ENCODE measurements around the gene MTCH1.

DNA sequence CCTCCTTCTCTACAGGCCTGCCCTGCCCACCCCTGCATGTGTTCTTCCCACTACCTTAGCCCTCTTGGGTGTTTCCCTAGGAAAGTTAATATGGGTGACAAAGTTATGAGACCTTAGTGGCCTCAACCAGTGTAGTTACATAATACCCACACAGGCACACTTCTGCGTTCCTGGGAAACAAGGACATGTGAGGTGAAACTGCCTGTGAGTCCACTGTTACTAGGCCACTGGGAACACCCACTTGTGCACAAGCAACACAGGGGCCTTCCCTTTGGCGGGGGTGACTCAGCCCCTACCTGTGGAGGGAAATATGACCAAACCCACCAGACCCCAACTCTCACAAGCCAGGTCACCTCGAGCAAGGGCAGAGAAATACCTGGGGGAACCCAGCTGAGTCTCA, 18.7 kb downstream of the MTCH1 start:
- no peak for TF ChIP-seq CREB1 (IDR thresholded peaks at IDR 0.05; ENCODE audit: low read depth)
- no peak for TF ChIP-seq EGR1 (IDR thresholded peaks at IDR 0.05)
- TF ChIP-seq TAF1 (IDR thresholded peaks at IDR 0.05; ENCODE audit: low read depth) = no peak
- TF ChIP-seq EP300 (IDR thresholded peaks at IDR 0.05; ENCODE audit: borderline replicate concordance) = no peak
- TF ChIP-seq, protein P1, sequence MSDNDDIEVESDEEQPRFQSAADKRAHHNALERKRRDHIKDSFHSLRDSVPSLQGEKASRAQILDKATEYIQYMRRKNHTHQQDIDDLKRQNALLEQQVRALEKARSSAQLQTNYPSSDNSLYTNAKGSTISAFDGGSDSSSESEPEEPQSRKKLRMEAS (IDR thresholded peaks at IDR 0.05) = no peak
- no peak for TF ChIP-seq NFIC (IDR thresholded peaks at IDR 0.05)
- no peak for TF ChIP-seq FOXM1 (IDR thresholded peaks at IDR 0.05; ENCODE audit: borderline replicate concordance, low read depth)
- no peak for TF ChIP-seq CEBPB (IDR thresholded peaks at IDR 0.05)
- TF ChIP-seq YY1 (IDR thresholded peaks at IDR 0.05; ENCODE audit: low read depth) = no peak
- TF ChIP-seq, protein P2, sequence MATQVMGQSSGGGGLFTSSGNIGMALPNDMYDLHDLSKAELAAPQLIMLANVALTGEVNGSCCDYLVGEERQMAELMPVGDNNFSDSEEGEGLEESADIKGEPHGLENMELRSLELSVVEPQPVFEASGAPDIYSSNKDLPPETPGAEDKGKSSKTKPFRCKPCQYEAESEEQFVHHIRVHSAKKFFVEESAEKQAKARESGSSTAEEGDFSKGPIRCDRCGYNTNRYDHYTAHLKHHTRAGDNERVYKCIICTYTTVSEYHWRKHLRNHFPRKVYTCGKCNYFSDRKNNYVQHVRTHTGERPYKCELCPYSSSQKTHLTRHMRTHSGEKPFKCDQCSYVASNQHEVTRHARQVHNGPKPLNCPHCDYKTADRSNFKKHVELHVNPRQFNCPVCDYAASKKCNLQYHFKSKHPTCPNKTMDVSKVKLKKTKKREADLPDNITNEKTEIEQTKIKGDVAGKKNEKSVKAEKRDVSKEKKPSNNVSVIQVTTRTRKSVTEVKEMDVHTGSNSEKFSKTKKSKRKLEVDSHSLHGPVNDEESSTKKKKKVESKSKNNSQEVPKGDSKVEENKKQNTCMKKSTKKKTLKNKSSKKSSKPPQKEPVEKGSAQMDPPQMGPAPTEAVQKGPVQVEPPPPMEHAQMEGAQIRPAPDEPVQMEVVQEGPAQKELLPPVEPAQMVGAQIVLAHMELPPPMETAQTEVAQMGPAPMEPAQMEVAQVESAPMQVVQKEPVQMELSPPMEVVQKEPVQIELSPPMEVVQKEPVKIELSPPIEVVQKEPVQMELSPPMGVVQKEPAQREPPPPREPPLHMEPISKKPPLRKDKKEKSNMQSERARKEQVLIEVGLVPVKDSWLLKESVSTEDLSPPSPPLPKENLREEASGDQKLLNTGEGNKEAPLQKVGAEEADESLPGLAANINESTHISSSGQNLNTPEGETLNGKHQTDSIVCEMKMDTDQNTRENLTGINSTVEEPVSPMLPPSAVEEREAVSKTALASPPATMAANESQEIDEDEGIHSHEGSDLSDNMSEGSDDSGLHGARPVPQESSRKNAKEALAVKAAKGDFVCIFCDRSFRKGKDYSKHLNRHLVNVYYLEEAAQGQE (IDR thresholded peaks at IDR 0.05; ENCODE audit: low read depth) = no peak
- no peak for TF ChIP-seq RAD21 (IDR thresholded peaks at IDR 0.05; ENCODE audit: low read depth)
